Right lobe of liver (tissue), 4 donors: ENCODE data around the gene PLEKHA3.

Experiments used
- POLR2A ChIP-seq: fragments of 450-650 bp; IDR thresholded peaks from one replicate; pipeline ENCODE4 v1.6.1; 2017; ENCODE audit warnings: antibody characterized with exemption, mild to moderate bottlenecking
- TF ChIP-seq, protein P1 (sequence below), 4 donors: fragments of 200-600 bp in 3 of 4; fragments of 450-650 bp in 1 of 4; IDR thresholded peaks; one replicate each; pipeline versions ENCODE4 v1.5.1 to v1.8.0; 2016 to 2022; ENCODE audit warnings: antibody characterized with exemption in 4 of 4, mild to moderate bottlenecking in 2 of 4
- donor health status: DM: no; HTN: no; CAD: no.
- donor health status: DM: no; HTN: no; CAD: no.
- donor health status: DM: no; HTN: yes; CAD: no.

- no peak for TF ChIP-seq POLR2A
- TF ChIP-seq, protein P1, sequence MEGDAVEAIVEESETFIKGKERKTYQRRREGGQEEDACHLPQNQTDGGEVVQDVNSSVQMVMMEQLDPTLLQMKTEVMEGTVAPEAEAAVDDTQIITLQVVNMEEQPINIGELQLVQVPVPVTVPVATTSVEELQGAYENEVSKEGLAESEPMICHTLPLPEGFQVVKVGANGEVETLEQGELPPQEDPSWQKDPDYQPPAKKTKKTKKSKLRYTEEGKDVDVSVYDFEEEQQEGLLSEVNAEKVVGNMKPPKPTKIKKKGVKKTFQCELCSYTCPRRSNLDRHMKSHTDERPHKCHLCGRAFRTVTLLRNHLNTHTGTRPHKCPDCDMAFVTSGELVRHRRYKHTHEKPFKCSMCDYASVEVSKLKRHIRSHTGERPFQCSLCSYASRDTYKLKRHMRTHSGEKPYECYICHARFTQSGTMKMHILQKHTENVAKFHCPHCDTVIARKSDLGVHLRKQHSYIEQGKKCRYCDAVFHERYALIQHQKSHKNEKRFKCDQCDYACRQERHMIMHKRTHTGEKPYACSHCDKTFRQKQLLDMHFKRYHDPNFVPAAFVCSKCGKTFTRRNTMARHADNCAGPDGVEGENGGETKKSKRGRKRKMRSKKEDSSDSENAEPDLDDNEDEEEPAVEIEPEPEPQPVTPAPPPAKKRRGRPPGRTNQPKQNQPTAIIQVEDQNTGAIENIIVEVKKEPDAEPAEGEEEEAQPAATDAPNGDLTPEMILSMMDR (IDR thresholded peaks at IDR 0.05): no peak
These were observed 22.5 kb downstream of the PLEKHA3 start for GRCh38 chr2:178502751-178503150.
